OCI-LY3 (cell line): ENCODE measurements around the gene FLRT2.

Source experiments
- H2AFZ ChIP-seq: fragments of 200-600, 300-600 bp; shearing (Covaris generic); 2 replicates; pipeline ENCODE4 v1.6.0; 2014; ENCODE audit warnings: antibody characterized with exemption, low read depth, low read length
- H3K27ac ChIP-seq: fragments of 200-600, 300-600 bp; sonication (generic); 2 replicates; pipeline ENCODE4 v1.5.1; 2014; ENCODE audit warnings: mild to moderate bottlenecking, low read length, moderate library complexity, mixed read lengths
- H3K27me3 ChIP-seq: fragments of 200-600, 300-600 bp; sonication (generic); 2 replicates; pipeline ENCODE4 v1.6.1; 2014; ENCODE audit warnings: low read depth, low read length, mixed read lengths
- H3K36me3 ChIP-seq: fragments of 200-600, 300-600 bp; sonication (generic); replicated peaks from 2 replicates; pipeline ENCODE3; 2014; ENCODE audit warnings: low read depth, low read length, mixed read lengths
- H3K4me1 ChIP-seq: fragments of 300-600, 200-600 bp; sonication (generic); 2 replicates; pipeline ENCODE4 v1.6.1; 2014; ENCODE audit warnings: low read length, mixed read lengths
- H3K4me2 ChIP-seq: fragments of 200-600, 300-600 bp; sonication (generic); 2 replicates; pipeline ENCODE4 v1.6.1; 2014; ENCODE audit warnings: low read length, mixed read lengths
- H3K4me3 ChIP-seq: fragments of 300-600, 200-600 bp; sonication (generic); 2 replicates; pipeline ENCODE4 v1.5.1; 2014; ENCODE audit warnings: antibody characterized with exemption, mild to moderate bottlenecking, low read length, moderate library complexity
- H3K79me2 ChIP-seq: fragments of 300-600, 200-600 bp; shearing (Covaris generic); 2 replicates; pipeline ENCODE4 v1.6.1; 2014; ENCODE audit warnings: mild to moderate bottlenecking, low read length, mixed read lengths
- H3K9ac ChIP-seq: fragments of 300-600, 200-600 bp; shearing (Covaris generic); 2 replicates; pipeline ENCODE4 v1.6.0; 2014; ENCODE audit warnings: mild to moderate bottlenecking, low read length, moderate library complexity
- H3K9me3 ChIP-seq: fragments of 200-600, 300-600 bp; shearing (Covaris generic); 2 replicates; pipeline ENCODE4 v1.6.1; 2014; ENCODE audit warnings: low read length, mixed read lengths; ENCODE audit not compliant: insufficient read depth
- H4K20me1 ChIP-seq: fragments of 200-600, 300-600 bp; sonication (generic); 2 replicates; pipeline ENCODE4 v1.6.1; 2016; ENCODE audit warnings: low read length, mixed read lengths; ENCODE audit not compliant: insufficient read depth
- CTCF ChIP-seq: fragments of 200-600, 300-600 bp; sonication (generic); IDR thresholded peaks from 2 replicates; pipeline ENCODE4 v1.5.1; 2014; ENCODE audit warnings: antibody characterized with exemption, low read length, low read depth
- EZH2phosphoT487 ChIP-seq: fragments of 200-600 bp; shearing (Covaris generic); IDR thresholded peaks from 2 replicates; pipeline ENCODE4 v1.6.1; 2018; ENCODE audit warnings: antibody characterized with exemption, mixed run types, low read depth

FLRT2 gene

GRCh38 chr14:85527445-85528035 lies 2.4 kb upstream of the FLRT2 start:
- Histone ChIP-seq H3K27me3 (no peaks in the 10 kb centered on the region), H3K4me1 (no peaks in the 10 kb centered on the region), H3K9me3 (peaks cover 1% of the 10 kb centered on the region; the same call in 1 of the 2 replicates), H4K20me1 (no peaks in the 10 kb centered on the region), H2AFZ (no peak overlapping the region), H3K27ac (no peak overlapping the region), H3K9ac (no peak overlapping the region), H3K79me2 (no peaks in the 10 kb centered on the region), H3K4me2 (no peak overlapping the region), H3K4me3 (no peak overlapping the region), H3K36me3 (no peaks in the 10 kb centered on the region)
- no peak for TF ChIP-seq EZH2phosphoT487
- TF ChIP-seq CTCF = no peak

- Histone ChIP-seq H3K4me1 (no peaks in the 10 kb centered on the region), H2AFZ (no peak overlapping the region), H3K27ac (no peak overlapping the region), H3K9ac (no peak overlapping the region), H3K4me2 (no peak overlapping the region), H3K9me3 (peaks cover 6% of the 10 kb centered on the region; the same call in 1 of the 2 replicates), H4K20me1 (no peaks in the 10 kb centered on the region), H3K79me2 (no peaks in the 10 kb centered on the region), H3K27me3 (no peaks in the 10 kb centered on the region), H3K36me3 (no peaks in the 10 kb centered on the region), H3K4me3 (no peak overlapping the region)
- TF ChIP-seq CTCF (no peak), EZH2phosphoT487 (no peak)
These were observed 1.7 kb upstream of the FLRT2 start for GRCh38 chr14:85528080-85528896.

- no peak overlapping the region for H3K27ac ChIP-seq
- H3K27me3 ChIP-seq = no peaks in the 10 kb centered on the region
- no peak overlapping the region for H2AFZ ChIP-seq
- H3K36me3 ChIP-seq = no peaks in the 10 kb centered on the region
- peaks cover 6% of the 10 kb centered on the region; the same call in 1 of the 2 replicates for H3K9me3 ChIP-seq
- no peak for TF ChIP-seq CTCF
- no peak for TF ChIP-seq EZH2phosphoT487
- H3K79me2 ChIP-seq = no peaks in the 10 kb centered on the region
- H4K20me1 ChIP-seq = no peaks in the 10 kb centered on the region
- H3K4me1 ChIP-seq = no peaks in the 10 kb centered on the region
- no peak overlapping the region for H3K4me3 ChIP-seq
- no peak overlapping the region for H3K9ac ChIP-seq
- H3K4me2 ChIP-seq = no peak overlapping the region
These were observed 880 bp upstream of the FLRT2 start for GRCh38 chr14:85528897-85529631.

- Histone ChIP-seq H3K9me3 (peaks cover 6% of the 10 kb centered on the region; the same call in 1 of the 2 replicates), H3K36me3 (no peaks in the 10 kb centered on the region), H3K4me3 (no peak overlapping the region), H3K79me2 (no peaks in the 10 kb centered on the region), H3K4me1 (no peaks in the 10 kb centered on the region), H3K27ac (no peak overlapping the region), H2AFZ (no peak overlapping the region), H3K27me3 (no peaks in the 10 kb centered on the region), H3K4me2 (no peak overlapping the region), H3K9ac (no peak overlapping the region), H4K20me1 (no peaks in the 10 kb centered on the region)
- TF ChIP-seq EZH2phosphoT487 (no peak), CTCF (no peak)
These were observed 682 bp downstream of the FLRT2 start for GRCh38 chr14:85530626-85531025.
